ENCODE measurements around the gene OSBPL5.
"Not testable (repeated sequence)": the region's sequence is repeated elsewhere in the genome, so short reads cannot be mapped to it uniquely, and the experiment has no call there.

The OSBPL5 gene

GRCh38 chr11:3069425-3069824, 95.7 kb downstream of the OSBPL5 start:
- Histone ChIP-seq H3F3A (ENCODE audit: control insufficient read depth, insufficient read depth) (no peaks in the 10 kb centered on the region), H3K27ac (ENCODE audit: low read depth, low read length) (no peak overlapping the region), H4K20me1 (ENCODE audit: control insufficient read depth, insufficient read depth, low read depth, low read length) (no peaks in the 10 kb centered on the region), H3K79me2 (ENCODE audit: control insufficient read depth, low read length) (no peaks in the 10 kb centered on the region), H3K9me2 (replicated peaks; ENCODE audit: control insufficient read depth, low read length) (no peaks in the 10 kb centered on the region), H3K4me2 (ENCODE audit: low read length) (no peak overlapping the region), H3K9me3 (ENCODE audit: control insufficient read depth, insufficient read depth, low read length) (no peaks in the 10 kb centered on the region), H3K4me1 (ENCODE audit: control insufficient read depth, low read length) (no peaks in the 10 kb centered on the region), H3K4me3 (ENCODE audit: low read length) (no peak overlapping the region), H3K27me3 (ENCODE audit: control insufficient read depth, low read length) (peaks cover 4% of the 10 kb centered on the region; the same call in 1 of the 2 replicates), H3K36me3 (ENCODE audit: control insufficient read depth, low read length) (no peaks in the 10 kb centered on the region)
- TF ChIP-seq EZH2phosphoT487 (IDR thresholded peaks at IDR 0.05; ENCODE audit: borderline replicate concordance, low read length): no peak
- TF ChIP-seq CTCF (IDR thresholded peaks at IDR 0.05; ENCODE audit: low read depth, low read length, poor library complexity, severe bottlenecking): no peak

- not testable (repeated sequence) for H3K9me2 ChIP-seq (replicated peaks; ENCODE audit: control insufficient read depth, low read length); H3K4me1 ChIP-seq (ENCODE audit: control insufficient read depth, low read length); H3K79me2 ChIP-seq (ENCODE audit: control insufficient read depth, low read length); H3K4me2 ChIP-seq (ENCODE audit: low read length); H4K20me1 ChIP-seq (ENCODE audit: control insufficient read depth, insufficient read depth, low read depth, low read length); H3K9me3 ChIP-seq (ENCODE audit: control insufficient read depth, insufficient read depth, low read length); H3K4me3 ChIP-seq (ENCODE audit: low read length); H3F3A ChIP-seq (ENCODE audit: control insufficient read depth, insufficient read depth); H3K36me3 ChIP-seq (ENCODE audit: control insufficient read depth, low read length); H3K27me3 ChIP-seq (ENCODE audit: control insufficient read depth, low read length); H3K27ac ChIP-seq (ENCODE audit: low read depth, low read length)
Observed at GRCh38 chr11:3066308-3066707, 98.8 kb downstream of the OSBPL5 start.

DNA sequence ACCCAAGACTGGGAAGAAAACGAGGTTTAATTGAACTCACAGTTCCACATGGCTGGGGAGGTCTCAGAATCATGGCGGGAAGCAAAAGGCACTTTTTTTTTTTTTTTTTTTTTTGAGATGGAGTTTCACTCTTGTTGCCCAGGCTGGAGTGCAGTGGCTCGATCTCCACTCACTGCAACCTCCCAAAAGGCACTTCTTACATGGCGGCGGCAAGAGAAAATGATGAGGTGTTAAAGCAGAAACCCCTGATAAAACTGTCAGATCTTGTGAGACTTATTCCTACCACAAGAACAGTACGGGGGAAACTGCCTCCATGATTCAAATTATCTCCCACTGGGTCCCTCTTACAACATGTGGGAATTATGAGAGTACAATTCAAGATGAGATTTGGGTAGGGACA, 100.4 kb downstream of the OSBPL5 start:
- H3K4me2 ChIP-seq (ENCODE audit: low read length); H3K4me1 ChIP-seq (ENCODE audit: control insufficient read depth, low read length); H3K27me3 ChIP-seq (ENCODE audit: control insufficient read depth, low read length); H3K79me2 ChIP-seq (ENCODE audit: control insufficient read depth, low read length); H3K9me2 ChIP-seq (replicated peaks; ENCODE audit: control insufficient read depth, low read length); H3K36me3 ChIP-seq (ENCODE audit: control insufficient read depth, low read length); H3F3A ChIP-seq (ENCODE audit: control insufficient read depth, insufficient read depth); H3K4me3 ChIP-seq (ENCODE audit: low read length); H4K20me1 ChIP-seq (ENCODE audit: control insufficient read depth, insufficient read depth, low read depth, low read length); H3K9me3 ChIP-seq (ENCODE audit: control insufficient read depth, insufficient read depth, low read length); H3K27ac ChIP-seq (ENCODE audit: low read depth, low read length): not testable (repeated sequence)

GRCh38 chr11:3063876-3064275, 101.2 kb downstream of the OSBPL5 start:
- H3K4me2 ChIP-seq (ENCODE audit: low read length); H3K4me1 ChIP-seq (ENCODE audit: control insufficient read depth, low read length): not testable (repeated sequence)

DNA sequence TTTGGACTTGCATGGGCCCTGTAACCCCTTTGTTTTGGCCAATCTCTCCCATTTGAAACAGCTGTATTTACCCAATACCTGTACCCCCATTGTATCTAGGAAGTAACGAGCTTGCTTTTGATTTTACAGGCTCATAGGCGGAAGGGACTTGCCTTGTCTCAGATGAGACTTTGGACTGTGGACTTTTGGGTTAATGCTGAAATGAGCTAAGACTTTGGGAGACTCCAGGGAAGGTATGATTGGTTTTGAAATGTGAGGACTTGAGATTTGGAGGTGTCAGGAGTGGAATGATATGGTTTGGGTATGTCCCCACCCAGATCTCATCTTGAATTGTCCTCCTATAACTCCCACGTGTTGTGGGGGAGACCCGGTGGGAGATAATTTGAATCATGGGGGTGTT, 101.7 kb downstream of the OSBPL5 start:
- H3K4me3 ChIP-seq (ENCODE audit: low read length); H3K9me2 ChIP-seq (replicated peaks; ENCODE audit: control insufficient read depth, low read length); H3K27me3 ChIP-seq (ENCODE audit: control insufficient read depth, low read length); H3K4me1 ChIP-seq (ENCODE audit: control insufficient read depth, low read length); H3K27ac ChIP-seq (ENCODE audit: low read depth, low read length); H3K4me2 ChIP-seq (ENCODE audit: low read length); H3K36me3 ChIP-seq (ENCODE audit: control insufficient read depth, low read length); H3K79me2 ChIP-seq (ENCODE audit: control insufficient read depth, low read length); H3K9me3 ChIP-seq (ENCODE audit: control insufficient read depth, insufficient read depth, low read length); H3F3A ChIP-seq (ENCODE audit: control insufficient read depth, insufficient read depth); H4K20me1 ChIP-seq (ENCODE audit: control insufficient read depth, insufficient read depth, low read depth, low read length): not testable (repeated sequence)

More at GRCh38 chr11:3063876-3064275, 101.2 kb downstream of the OSBPL5 start:
- not testable (repeated sequence) for H3F3A ChIP-seq (ENCODE audit: control insufficient read depth, insufficient read depth); H3K27me3 ChIP-seq (ENCODE audit: control insufficient read depth, low read length); H4K20me1 ChIP-seq (ENCODE audit: control insufficient read depth, insufficient read depth, low read depth, low read length); H3K9me2 ChIP-seq (replicated peaks; ENCODE audit: control insufficient read depth, low read length); H3K9me3 ChIP-seq (ENCODE audit: control insufficient read depth, insufficient read depth, low read length); H3K4me3 ChIP-seq (ENCODE audit: low read length); H3K27ac ChIP-seq (ENCODE audit: low read depth, low read length); H3K79me2 ChIP-seq (ENCODE audit: control insufficient read depth, low read length); H3K36me3 ChIP-seq (ENCODE audit: control insufficient read depth, low read length)
